Fibroblast of lung (primary cell): ENCODE measurements around the gene ST6GAL2. TPM values are rescaled to one million over a fixed set of nuclear protein-coding genes. Genes with fewer than 3 reads are reported as not detected.

Experiments
- DNase-seq, 2 donors: peaks; one replicate each; pipeline versions ENCODE4 v3.0.0 to v3.0.0-alpha.2; 2010; ENCODE audit warnings: low read depth in 2 of 2
- H2AFZ ChIP-seq: 2 replicates; pipeline ENCODE4 v1.5.1; 2012; ENCODE audit warnings: low read length, control low read depth, inconsistent platforms
- H3K27ac ChIP-seq: 2 replicates; pipeline ENCODE4 v1.5.1; 2011; ENCODE audit warnings: low read length, control low read depth; ENCODE audit not compliant: insufficient read depth
- H3K27me3 ChIP-seq: 2 replicates; pipeline ENCODE4 v1.5.1; 2011; ENCODE audit warnings: mild to moderate bottlenecking, low read length; ENCODE audit not compliant: control insufficient read depth, insufficient read depth
- H3K36me3 ChIP-seq: 2 replicates; pipeline ENCODE4 v1.5.1; 2011; ENCODE audit warnings: low read length; ENCODE audit not compliant: control insufficient read depth, insufficient read depth
- H3K4me1 ChIP-seq: 2 replicates; pipeline ENCODE4 v1.5.1; 2011; ENCODE audit warnings: low read length; ENCODE audit not compliant: control insufficient read depth, insufficient read depth; ENCODE audit errors: extremely low read depth
- H3K4me2 ChIP-seq: 2 replicates; pipeline ENCODE4 v1.5.1; 2011; ENCODE audit warnings: low read length, control low read depth; ENCODE audit not compliant: insufficient read depth; ENCODE audit errors: extremely low read depth
- H3K4me3 ChIP-seq, 4 experiments: fragments of 200-600 bp in 1 of 4; sonication (generic) in 1 of 4; replicated peaks in 1 of 4; 2 replicates each; pipeline ENCODE4 v1.5.1; 2011 to 2016; ENCODE audit warnings: low read length in 4 of 4, low read depth in 3 of 4, mild to moderate bottlenecking in 3 of 4, control low read depth in 2 of 4, inconsistent platforms in 1 of 4, mixed read lengths in 1 of 4; ENCODE audit not compliant: insufficient read depth in 1 of 4; ENCODE audit errors: control extremely low read depth in 1 of 4
- H3K79me2 ChIP-seq: 2 replicates; pipeline ENCODE4 v1.5.1; 2012; ENCODE audit warnings: mild to moderate bottlenecking, low read length, inconsistent platforms; ENCODE audit not compliant: control insufficient read depth, insufficient read depth
- H3K9ac ChIP-seq: 2 replicates; pipeline ENCODE4 v1.5.1; 2011; ENCODE audit warnings: mild to moderate bottlenecking, low read length, control low read depth; ENCODE audit not compliant: insufficient read depth
- H3K9me3 ChIP-seq: 2 replicates; pipeline ENCODE4 v1.5.1; 2012; ENCODE audit warnings: low read depth, low read length; ENCODE audit not compliant: control insufficient read depth, insufficient read depth
- H4K20me1 ChIP-seq: 2 replicates; pipeline ENCODE4 v1.5.1; 2011; ENCODE audit warnings: low read length; ENCODE audit not compliant: control insufficient read depth, insufficient read depth; ENCODE audit errors: extremely low read depth
- CTCF ChIP-seq, 2 donors: IDR thresholded peaks in 1 of 2; conservative IDR thresholded peaks in 1 of 2; 1 replicate in 1 of 2; 2 replicates in 1 of 2; pipeline ENCODE4 v1.5.1; 2011 to 2012; ENCODE audit warnings: low read length in 2 of 2, control low read depth in 1 of 2, inconsistent platforms in 1 of 2, low read depth in 1 of 2, mild to moderate bottlenecking in 1 of 2
- EZH2 ChIP-seq: IDR thresholded peaks from 2 replicates; pipeline ENCODE4 v1.5.1; 2012; ENCODE audit warnings: low read length, control low read depth, mild to moderate bottlenecking; ENCODE audit errors: missing control alignments
- polyA plus RNA-seq, 2 donors: library from polyadenylated mRNA; depleted of rRNA in 1 of 2; stranded (reverse) in 1 of 2; unstranded in 1 of 2; fragments of >200 nt; gene quantifications; 2 replicates each; pipeline ENCODE4 v1.2.1, GENCODE V29; 2011 to 2012; ENCODE audit warnings: missing spikeins in 1 of 2
- total RNA-seq: library from RNA; depleted of rRNA; stranded (reverse); fragments of >200 nt; gene quantifications from 2 replicates; pipeline ENCODE4 v1.2.1, GENCODE V29; 2014

Gene ST6GAL2
- total and polyA plus RNA-seq, 2 donors (not counting 1 experiment from before 2014, with no cell fraction given) = not detected

GRCh38 chr2:106921451-106921850 lies 35.5 kb upstream of the ST6GAL2 start:
- Histone ChIP-seq H3K9ac (no peak overlapping the region), H3K9me3 (no peaks in the 10 kb centered on the region), H3K4me1 (no peaks in the 10 kb centered on the region), H3K4me3 (no peak overlapping the region), H2AFZ (no peak overlapping the region), H3K4me2 (no peak overlapping the region), H4K20me1 (no peaks in the 10 kb centered on the region), H3K27me3 (no peaks in the 10 kb centered on the region), H3K79me2 (no peaks in the 10 kb centered on the region), H3K27ac (no peak overlapping the region), H3K36me3 (no peaks in the 10 kb centered on the region)
- no peak for DNase-seq
- TF ChIP-seq EZH2 (no peak), CTCF (conservative IDR thresholded peaks at IDR 0.05 in 1 of 2, IDR thresholded peaks at IDR 0.05 in 1 of 2; ENCODE audit: low read depth in 1 of 2, low read length in 2 of 2) (no peak)

DNA sequence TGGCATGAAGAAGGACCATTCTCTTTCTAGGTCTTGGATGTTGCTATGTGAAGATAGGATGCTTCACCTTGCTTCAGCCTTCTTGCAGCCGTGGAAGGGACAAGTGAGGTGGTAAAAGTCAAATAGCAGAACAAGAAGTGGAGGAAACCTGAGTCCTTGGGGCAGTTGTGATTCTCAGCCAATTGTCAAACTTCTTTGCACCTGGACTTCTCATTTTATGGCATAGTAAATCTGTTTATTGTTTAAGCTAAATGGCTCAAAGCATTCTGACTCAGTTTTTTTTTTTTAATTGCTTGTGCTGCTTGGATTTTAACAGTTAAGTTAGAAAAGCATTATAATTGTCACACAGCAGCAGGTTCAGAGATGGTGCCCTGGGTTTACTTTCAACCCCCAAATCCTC lies 33.0 kb upstream of the ST6GAL2 start:
- Histone ChIP-seq H4K20me1 (no peaks in the 10 kb centered on the region), H3K9me3 (no peaks in the 10 kb centered on the region), H3K9ac (no peak overlapping the region), H3K36me3 (no peaks in the 10 kb centered on the region), H3K27me3 (no peaks in the 10 kb centered on the region), H3K79me2 (no peaks in the 10 kb centered on the region), H3K4me2 (no peak overlapping the region), H3K4me1 (no peaks in the 10 kb centered on the region), H2AFZ (no peak overlapping the region), H3K27ac (no peak overlapping the region), H3K4me3 (no peak overlapping the region)
- TF ChIP-seq CTCF (conservative IDR thresholded peaks at IDR 0.05 in 1 of 2, IDR thresholded peaks at IDR 0.05 in 1 of 2; ENCODE audit: low read depth in 1 of 2, low read length in 2 of 2) = no peak
- no peak for TF ChIP-seq EZH2
- DNase-seq = no peak

DNA sequence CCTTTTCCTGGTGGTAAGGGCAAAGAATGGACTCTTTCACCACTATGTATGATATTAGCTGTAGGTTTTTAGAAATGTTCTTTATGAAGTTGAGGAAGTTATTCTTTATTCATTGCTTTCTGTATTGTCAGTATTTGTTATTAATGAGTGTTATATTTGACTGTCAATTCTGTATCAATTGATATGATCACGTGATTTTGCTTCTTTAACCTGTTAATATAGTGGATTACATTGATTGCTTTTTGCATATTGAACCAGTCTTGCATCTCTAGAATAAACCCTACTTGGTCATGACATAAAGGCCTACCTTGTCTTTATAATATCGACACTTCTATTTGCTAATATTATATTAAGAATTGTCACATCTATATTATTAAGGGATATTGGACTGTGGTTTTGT lies 18.3 kb upstream of the ST6GAL2 start:
- Histone ChIP-seq H4K20me1 (no peaks in the 10 kb centered on the region), H3K36me3 (no peaks in the 10 kb centered on the region), H3K27me3 (no peaks in the 10 kb centered on the region), H2AFZ (no peak overlapping the region), H3K79me2 (no peaks in the 10 kb centered on the region), H3K4me1 (no peaks in the 10 kb centered on the region), H3K27ac (no peak overlapping the region), H3K9me3 (no peaks in the 10 kb centered on the region), H3K9ac (no peak overlapping the region), H3K4me2 (no peak overlapping the region), H3K4me3 (no peak overlapping the region)
- no peak for TF ChIP-seq EZH2
- TF ChIP-seq CTCF (conservative IDR thresholded peaks at IDR 0.05 in 1 of 2, IDR thresholded peaks at IDR 0.05 in 1 of 2; ENCODE audit: low read depth in 1 of 2, low read length in 2 of 2) = no peak
- DNase-seq = no peak
